Germinal center (tissue), 1 donor: ENCODE data around the gene IYD.
"Not testable (repeated sequence)": the region's sequence is repeated elsewhere in the genome, so short reads cannot be mapped to it uniquely, and the experiment has no call there.

Experiments
- DNase-seq: peaks from one replicate; pipeline ENCODE4 v3.0.0; 2012; ENCODE audit warnings: mixed read lengths, low spot score

Gene IYD

GRCh38 chr6:150430815-150431214 lies 62.0 kb downstream of the IYD start:
- DNase-seq: no peak

- DNase-seq: no peak
Observed at GRCh38 chr6:150435360-150435759, 66.5 kb downstream of the IYD start.

DNA sequence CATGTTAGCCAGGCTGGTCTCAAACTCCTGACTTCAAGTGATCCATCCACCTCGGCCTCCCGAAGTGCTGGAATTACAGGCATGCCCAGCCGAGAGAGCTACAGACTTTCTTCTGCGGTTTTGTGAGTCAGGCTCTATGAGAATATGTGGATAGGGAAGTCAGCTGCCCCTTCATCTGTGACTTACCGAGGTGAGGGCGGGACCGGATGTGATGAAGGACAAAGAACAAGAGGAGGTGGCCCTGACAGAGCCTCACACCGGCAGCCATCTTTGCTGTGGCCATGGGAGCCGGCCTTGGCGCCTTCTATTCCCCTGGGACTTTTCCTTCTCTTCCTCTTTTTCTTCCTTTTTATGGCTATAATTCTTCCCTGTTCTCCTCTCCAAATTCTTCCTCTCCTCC lies 67.0 kb downstream of the IYD start:
- no peak for DNase-seq

- no peak for DNase-seq
Observed at GRCh38 chr6:150439373-150439772, 70.6 kb downstream of the IYD start.

- no peak for DNase-seq
Observed at GRCh38 chr6:150443621-150444020, 74.8 kb downstream of the IYD start.

GRCh38 chr6:150444308-150444707 lies 75.5 kb downstream of the IYD start:
- DNase-seq: no peak

DNA sequence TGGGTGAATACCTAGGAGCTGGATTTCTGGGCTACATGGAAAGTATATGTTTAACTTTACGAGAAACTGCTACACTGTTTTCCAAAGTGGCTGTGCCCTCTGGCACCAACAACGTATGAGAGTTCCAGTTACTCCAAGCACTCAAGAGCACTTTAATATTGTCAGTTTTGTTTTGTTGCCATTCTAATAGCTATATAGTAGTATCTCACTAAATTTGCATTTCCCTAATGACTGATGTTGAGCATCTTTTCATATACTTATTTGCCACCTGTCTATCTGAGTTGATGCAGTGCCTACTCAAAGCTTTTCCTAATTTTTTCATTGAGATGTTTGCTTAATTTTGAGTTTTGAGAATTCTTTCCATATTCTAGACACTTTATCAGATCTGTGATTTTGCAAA lies 76.7 kb downstream of the IYD start:
- DNase-seq: no peak

DNA sequence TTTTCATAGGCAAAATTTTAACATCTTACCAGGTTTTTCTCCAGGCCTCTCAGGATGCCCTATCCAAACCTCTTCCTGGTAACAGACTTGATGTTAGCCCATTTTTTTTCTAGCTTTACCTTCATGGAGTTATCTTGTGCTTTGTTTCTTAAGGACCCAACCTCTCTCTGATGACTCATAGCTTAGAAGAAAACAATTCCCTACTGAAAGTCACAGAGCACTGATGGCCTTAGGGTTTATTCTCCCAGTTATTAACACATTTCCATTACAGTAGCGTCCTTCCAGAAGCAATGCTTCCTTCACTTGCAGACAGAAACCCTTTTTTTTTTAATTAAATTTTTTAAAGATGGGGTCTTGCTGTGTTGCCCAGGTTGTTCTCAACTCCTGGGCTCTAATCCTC lies 79.4 kb downstream of the IYD start:
- no peak for DNase-seq

GRCh38 chr6:150449055-150449454 lies 80.2 kb downstream of the IYD start:
- DNase-seq: not testable (repeated sequence)

- DNase-seq: no peak
Observed at GRCh38 chr6:150450918-150451317, 82.1 kb downstream of the IYD start.

DNA sequence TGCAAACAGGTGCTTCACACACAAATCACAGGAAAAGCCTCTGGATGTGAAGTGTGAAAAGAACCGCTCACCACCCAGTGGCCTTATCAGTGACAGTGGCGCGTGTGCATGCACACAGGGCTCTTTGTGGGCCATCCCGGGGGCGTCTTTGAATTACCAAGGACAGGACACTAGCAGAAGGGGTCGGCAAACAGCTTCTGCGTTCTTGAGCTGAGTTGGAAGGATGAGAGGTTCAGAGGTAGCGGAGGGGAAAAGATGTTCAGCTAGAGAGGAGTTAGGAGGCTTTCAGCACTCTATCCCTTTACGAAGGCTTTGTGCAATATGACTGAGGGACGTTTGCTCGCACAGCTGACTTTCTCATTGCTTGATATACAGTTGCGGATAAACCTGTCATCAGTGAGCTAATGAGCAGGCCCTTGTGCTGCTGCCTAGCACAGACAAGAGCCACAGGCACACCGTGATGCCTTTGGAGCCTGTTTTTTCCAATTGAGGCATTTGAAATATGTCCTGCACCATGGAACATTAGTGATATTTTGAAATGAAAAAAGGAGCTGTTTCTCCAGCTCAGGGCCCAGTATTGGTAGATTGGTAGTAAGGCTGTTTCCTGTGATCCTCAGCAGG lies 83.1 kb downstream of the IYD start:
- DNase-seq: no peak

DNA sequence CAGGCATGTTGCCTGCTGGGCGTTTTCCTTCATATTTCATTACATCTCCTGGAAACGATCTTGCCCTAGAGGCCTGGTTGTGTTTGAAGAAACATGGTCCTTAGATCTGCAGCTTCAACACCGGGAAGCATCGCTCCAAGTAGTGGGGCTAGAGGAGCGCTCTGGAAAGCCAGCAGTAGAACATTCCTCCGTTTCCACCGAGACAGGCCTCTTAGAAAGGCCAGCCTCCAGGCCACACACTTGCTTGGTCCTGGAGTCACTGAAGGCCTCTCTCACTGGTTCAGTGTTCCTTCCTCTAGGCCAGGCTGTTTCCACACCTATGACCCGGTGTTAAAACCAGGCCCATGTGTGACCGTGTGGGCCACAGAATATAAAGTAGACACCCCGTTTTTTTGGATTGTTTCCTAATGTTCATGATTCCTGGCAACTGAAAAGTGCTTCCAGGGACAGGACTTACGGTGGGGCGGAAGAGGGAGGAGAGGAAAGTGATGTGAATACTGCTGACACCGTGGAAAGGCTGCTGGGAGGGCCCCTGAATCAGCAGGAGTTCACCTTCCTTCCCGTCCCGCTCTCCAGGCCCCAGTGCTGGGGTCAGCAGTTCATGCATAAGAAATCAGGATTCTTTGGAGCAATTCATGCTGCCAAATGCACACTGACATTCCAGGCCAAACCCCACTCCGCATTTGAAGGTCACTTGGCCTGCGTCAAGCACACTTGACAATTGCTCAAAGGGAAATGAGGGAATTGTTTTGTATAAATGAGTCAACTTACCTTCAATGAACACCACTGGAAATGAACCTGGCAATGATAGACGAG lies 83.8 kb downstream of the IYD start:
- no peak for DNase-seq

- DNase-seq: no peak
Observed at GRCh38 chr6:150453357-150453756, 84.5 kb downstream of the IYD start.
